NB4 (cell line): ENCODE measurements around the gene PARD3.

ENCODE experiments used
- DNase-seq: peaks from one replicate; pipeline ENCODE4 v3.0.0; 2010; ENCODE audit warnings: low read depth
- H3K4me3 ChIP-seq: one replicate; pipeline ENCODE4 v1.5.1; 2011; ENCODE audit warnings: mild to moderate bottlenecking, low read depth, low read length, moderate library complexity
- MYC ChIP-seq: IDR thresholded peaks from 2 replicates; pipeline ENCODE4 v1.6.1; 2011; ENCODE audit warnings: low read depth, low read length
- POLR2A ChIP-seq: IDR thresholded peaks from 2 replicates; pipeline ENCODE4 v1.6.1; 2011; ENCODE audit warnings: mild to moderate bottlenecking; ENCODE audit not compliant: insufficient read length; ENCODE audit errors: extremely low read depth
- TF ChIP-seq, protein P1 (sequence below): IDR thresholded peaks from one replicate; pipeline ENCODE4 v1.5.1; 2012; ENCODE audit warnings: low read depth, low read length
- TF ChIP-seq, protein P2 (sequence below): IDR thresholded peaks from 2 replicates; pipeline ENCODE4 v1.6.1; 2011; ENCODE audit warnings: low read depth, low read length

Gene PARD3

DNA sequence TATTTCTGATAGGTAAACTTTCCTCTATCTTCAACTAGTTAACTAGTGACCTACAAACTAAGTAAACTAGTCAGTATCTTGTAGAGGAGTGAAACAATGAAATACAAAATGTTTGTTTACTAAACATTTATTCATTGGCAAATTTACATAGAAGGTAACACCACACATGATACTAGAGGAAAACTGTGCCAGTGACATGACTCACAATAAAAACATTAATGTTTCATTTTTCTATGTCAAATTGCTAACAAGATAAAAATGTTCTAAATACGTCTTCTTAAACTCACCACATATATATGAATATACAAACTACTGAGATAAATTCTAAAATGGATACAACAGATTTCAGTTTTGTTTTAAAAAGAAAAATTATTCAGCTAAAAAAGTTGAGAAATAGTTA, 471.3 kb downstream of the PARD3 start:
- DNase-seq, result no peak
- TF ChIP-seq, protein P1, sequence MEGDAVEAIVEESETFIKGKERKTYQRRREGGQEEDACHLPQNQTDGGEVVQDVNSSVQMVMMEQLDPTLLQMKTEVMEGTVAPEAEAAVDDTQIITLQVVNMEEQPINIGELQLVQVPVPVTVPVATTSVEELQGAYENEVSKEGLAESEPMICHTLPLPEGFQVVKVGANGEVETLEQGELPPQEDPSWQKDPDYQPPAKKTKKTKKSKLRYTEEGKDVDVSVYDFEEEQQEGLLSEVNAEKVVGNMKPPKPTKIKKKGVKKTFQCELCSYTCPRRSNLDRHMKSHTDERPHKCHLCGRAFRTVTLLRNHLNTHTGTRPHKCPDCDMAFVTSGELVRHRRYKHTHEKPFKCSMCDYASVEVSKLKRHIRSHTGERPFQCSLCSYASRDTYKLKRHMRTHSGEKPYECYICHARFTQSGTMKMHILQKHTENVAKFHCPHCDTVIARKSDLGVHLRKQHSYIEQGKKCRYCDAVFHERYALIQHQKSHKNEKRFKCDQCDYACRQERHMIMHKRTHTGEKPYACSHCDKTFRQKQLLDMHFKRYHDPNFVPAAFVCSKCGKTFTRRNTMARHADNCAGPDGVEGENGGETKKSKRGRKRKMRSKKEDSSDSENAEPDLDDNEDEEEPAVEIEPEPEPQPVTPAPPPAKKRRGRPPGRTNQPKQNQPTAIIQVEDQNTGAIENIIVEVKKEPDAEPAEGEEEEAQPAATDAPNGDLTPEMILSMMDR, result no peak
- TF ChIP-seq MYC (no peak), POLR2A (no peak)
- TF ChIP-seq, protein P2, sequence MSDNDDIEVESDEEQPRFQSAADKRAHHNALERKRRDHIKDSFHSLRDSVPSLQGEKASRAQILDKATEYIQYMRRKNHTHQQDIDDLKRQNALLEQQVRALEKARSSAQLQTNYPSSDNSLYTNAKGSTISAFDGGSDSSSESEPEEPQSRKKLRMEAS, result no peak
- no peak overlapping the region for H3K4me3 ChIP-seq

DNA sequence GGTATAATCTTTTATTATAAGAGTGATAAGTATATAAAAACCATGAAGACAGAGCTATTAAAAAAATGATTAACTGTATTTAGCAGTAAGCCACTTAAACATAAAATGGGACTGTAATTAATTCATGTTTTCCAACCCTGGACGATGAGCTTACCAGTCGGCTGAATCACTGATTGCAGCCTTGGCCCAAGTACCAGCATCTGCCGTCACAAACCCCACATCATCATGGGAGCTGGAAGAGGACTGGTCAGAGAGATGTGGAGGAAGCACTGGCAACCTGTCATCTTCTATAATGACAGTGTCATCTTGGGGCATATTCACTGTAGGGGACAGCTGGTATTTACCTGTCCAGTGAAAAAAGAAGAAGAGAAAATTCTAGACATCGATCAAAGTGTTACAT, 473.6 kb downstream of the PARD3 start:
- DNase-seq, result no peak
- TF ChIP-seq MYC (no peak), POLR2A (no peak)
- TF ChIP-seq, protein P2, result no peak
- TF ChIP-seq, protein P1, result no peak
- H3K4me3 ChIP-seq, result no peak overlapping the region

DNA sequence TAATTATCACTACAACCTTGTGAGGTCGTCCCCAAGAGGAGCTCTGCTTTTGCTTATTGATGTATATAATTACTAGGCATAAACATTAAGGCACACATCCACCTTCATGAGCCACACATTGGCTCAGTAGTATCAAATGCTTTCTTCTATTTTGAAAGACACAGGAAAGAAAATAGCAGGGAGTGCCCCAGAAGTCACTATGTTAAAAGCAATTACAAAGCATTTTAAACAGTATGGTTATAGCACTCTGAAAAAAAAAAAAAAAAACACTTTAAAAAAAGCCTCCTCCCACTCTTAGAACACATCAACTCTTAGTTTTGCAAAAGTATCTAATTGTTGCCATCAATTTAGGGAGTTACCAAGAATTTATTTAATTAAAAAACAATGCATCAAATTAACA, 474.2 kb downstream of the PARD3 start:
- no peak for DNase-seq
- H3K4me3 ChIP-seq, result no peak overlapping the region
- TF ChIP-seq POLR2A, result no peak
- no peak for TF ChIP-seq MYC
- TF ChIP-seq, protein P1, result no peak
- TF ChIP-seq, protein P2, result no peak

DNA sequence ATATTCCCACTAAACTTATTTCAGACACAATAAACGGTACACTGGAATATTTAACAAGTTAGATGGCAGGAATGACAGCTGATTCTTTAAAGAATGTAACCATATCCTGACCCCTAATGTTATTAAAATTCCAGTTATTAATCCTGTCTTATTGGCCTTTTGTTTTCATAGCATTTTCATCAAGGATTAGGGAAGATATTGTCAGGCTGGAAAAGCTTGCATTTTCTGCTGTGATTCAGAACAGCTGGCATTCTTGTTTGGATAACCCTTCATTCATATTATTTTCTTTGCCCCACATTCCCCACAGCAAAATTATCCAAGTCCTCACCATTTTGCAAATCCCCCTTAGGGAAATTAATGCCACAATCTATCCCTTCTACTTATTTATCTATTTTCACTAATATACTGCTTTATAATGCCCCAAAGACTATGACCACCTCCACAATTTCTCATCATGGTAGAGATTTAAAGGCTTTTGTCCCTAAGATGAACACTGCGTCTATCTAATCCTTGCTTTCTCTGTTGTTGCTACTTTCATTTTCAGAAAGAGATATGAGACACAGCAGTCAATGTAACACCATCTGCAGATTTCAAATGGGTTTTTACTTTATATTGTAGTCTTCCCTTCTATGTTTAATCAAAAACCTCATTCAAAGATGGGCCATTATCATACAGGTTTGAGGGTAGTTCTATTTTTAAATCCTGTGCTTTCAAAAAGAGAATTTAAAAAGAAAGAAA, 475.1 kb downstream of the PARD3 start:
- TF ChIP-seq MYC (no peak), POLR2A (no peak)
- TF ChIP-seq, protein P1, result no peak
- TF ChIP-seq, protein P2, result no peak
- H3K4me3 ChIP-seq, result no peak overlapping the region
- DNase-seq, result no peak

DNA sequence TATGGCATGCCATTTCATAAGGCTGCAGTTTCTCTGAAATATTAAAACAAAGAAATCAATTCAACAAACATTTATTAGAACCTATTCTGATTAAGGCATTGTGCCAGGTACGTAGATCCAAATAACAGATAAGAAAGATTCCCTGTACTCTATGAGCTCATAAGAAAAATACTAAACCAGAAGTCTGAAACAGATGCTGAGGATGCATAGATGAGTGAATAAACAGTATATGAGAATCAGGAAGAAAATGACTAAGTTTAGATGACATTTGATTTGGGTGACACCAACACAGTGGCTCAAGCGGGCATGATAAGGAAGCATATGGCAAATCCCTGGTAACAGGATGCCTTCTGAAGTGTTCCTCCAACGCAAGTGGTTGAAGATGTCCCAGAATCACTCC, 477.2 kb downstream of the PARD3 start:
- DNase-seq, result no peak
- TF ChIP-seq POLR2A, result no peak
- TF ChIP-seq MYC, result no peak
- TF ChIP-seq, protein P1, result no peak
- TF ChIP-seq, protein P2, result no peak

More for the DNA sequence above, 477.2 kb downstream of the PARD3 start:
- no peak overlapping the region for H3K4me3 ChIP-seq
